ENCODE data around the gene MGAT5. TPM values are rescaled to one million over a fixed set of nuclear protein-coding genes. Genes with fewer than 3 reads are reported as not detected.

The MGAT5 gene
- total RNA-seq, 4 donors from 2014 or later: 16.3 to 37.8 (median 32.5) TPM

DNA sequence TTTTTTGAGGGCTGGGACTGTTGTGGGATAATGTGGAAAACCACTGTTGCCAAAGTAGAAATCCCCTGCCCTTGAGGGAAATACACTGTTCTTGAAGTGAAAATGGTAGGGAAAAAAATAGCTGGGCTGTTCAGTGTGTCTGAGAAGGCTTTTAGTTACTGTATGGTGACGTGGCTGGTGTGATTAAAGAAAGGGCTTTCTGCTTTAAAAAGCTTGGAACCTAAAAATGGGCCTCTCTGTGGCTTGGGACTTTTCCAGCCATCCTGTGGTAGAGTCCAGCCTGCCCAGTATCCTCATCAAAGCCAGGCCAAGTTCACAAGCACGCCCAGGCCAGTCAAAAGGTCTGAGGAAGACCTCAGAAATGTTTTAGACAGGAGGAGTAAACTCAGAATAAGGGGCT is 6.8 kb downstream of the MGAT5 start:
- WGBS, 2 donors: 52 to 77% methylated on average over 2 of the region's 2 CpGs
- H3K4me3 ChIP-seq (ENCODE audit: low read depth, poor library complexity, severe bottlenecking): no peak overlapping the region
- intact Hi-C loops (cut with DNase I; ENCODE audit: low total_unique reads): no loop called here
- no peak for DNase-seq (ENCODE audit: low spot score in 2 of 2)
- TF ChIP-seq, protein P1, sequence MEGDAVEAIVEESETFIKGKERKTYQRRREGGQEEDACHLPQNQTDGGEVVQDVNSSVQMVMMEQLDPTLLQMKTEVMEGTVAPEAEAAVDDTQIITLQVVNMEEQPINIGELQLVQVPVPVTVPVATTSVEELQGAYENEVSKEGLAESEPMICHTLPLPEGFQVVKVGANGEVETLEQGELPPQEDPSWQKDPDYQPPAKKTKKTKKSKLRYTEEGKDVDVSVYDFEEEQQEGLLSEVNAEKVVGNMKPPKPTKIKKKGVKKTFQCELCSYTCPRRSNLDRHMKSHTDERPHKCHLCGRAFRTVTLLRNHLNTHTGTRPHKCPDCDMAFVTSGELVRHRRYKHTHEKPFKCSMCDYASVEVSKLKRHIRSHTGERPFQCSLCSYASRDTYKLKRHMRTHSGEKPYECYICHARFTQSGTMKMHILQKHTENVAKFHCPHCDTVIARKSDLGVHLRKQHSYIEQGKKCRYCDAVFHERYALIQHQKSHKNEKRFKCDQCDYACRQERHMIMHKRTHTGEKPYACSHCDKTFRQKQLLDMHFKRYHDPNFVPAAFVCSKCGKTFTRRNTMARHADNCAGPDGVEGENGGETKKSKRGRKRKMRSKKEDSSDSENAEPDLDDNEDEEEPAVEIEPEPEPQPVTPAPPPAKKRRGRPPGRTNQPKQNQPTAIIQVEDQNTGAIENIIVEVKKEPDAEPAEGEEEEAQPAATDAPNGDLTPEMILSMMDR (IDR thresholded peaks at IDR 0.05): no peak
- no peak for TF ChIP-seq POLR2A (IDR thresholded peaks at IDR 0.05)

DNA sequence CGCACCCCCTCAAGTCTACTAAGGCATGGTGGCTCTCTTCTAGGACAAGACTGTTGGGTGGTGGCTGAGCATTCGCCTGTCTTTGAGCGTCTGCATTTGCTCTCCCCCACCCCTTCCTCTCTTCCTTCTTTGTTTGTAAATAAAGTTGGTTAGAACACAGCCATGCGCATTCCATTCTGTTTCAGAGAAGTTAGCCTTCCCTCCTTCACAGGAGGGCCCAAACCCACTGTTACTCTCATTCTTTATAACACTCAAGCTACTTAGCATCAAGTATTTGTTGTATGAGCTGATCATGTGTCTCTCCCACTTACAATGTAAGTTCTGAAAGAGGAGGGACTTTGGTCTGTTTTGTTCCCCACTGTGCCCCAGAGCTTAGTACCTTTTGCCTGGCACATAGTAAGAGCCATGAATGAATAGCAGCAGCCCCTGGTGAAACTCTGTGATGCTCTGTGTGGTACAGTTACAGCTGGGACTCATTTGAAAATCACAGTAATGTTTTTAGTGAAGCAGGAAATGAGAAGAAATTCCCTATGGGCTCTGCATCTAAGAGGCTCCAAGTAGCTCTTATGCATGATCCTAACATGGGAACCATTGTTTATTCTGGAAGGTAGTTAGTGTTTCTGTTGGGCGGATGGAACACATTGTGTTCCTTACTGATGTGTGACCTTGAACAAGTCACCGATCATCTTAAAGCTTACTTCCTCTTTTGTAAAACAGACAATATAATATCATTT is 7.7 kb downstream of the MGAT5 start:
- intact Hi-C loops (cut with DNase I; ENCODE audit: low total_unique reads): no loop called here
- 84% methylated on average over 6 of the region's 6 CpGs for WGBS, 2 donors
- DNase-seq (ENCODE audit: low spot score in 2 of 2): no peak
- no peak for TF ChIP-seq POLR2A (IDR thresholded peaks at IDR 0.05)
- TF ChIP-seq, protein P1 (IDR thresholded peaks at IDR 0.05): no peak
- no peak overlapping the region for H3K4me3 ChIP-seq (ENCODE audit: low read depth, poor library complexity, severe bottlenecking)

DNA sequence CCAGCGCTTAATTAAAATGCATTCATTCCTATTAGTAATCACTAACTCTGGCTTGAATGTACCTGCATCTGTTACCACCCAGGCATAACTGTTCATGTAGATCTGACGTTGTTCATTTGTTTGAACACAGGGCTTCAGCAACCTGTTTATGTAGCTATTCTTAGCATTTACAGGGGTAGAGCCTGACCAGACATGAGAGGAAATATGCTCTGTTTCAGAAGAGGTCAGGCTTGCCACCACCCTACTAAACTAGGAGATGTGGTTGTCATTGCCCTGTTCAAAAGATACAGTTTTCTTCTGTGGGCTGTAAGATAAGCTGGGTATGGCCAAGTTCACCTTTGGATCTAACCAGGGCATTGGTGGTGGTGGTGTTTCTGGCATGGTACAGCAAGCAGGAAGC is 8.8 kb downstream of the MGAT5 start:
- no peak for TF ChIP-seq POLR2A (IDR thresholded peaks at IDR 0.05)
- TF ChIP-seq, protein P1 (IDR thresholded peaks at IDR 0.05): no peak
- no peak overlapping the region for H3K4me3 ChIP-seq (ENCODE audit: low read depth, poor library complexity, severe bottlenecking)
- intact Hi-C loops (cut with DNase I; ENCODE audit: low total_unique reads): no loop called here
- DNase-seq (ENCODE audit: low spot score in 2 of 2): no peak
- 87% methylated on average over 2 of the region's 2 CpGs for WGBS, 2 donors

DNA sequence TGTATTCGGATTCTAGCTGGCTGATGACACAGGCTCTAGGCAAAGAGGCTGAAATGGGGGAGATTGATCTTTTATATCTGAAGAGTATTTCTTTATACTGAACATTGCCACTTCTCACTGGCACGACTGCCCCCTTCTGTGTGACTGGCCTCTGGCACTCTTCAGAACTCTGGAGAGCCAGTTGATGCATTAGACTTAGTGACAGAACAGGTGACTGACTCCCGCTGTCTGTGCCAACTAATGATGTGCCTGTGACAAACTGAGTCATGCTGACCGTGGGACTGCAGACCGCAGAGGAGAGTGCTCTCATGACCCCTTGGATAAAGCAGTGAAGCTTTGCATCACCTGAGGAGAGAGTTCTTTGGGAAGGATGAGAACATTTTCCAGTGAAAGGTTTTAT is 14.4 kb downstream of the MGAT5 start:
- no peak for DNase-seq (ENCODE audit: low spot score in 2 of 2)
- WGBS, 2 donors: 87 to 92% methylated on average over 5 of the region's 5 CpGs
- no peak overlapping the region for H3K4me3 ChIP-seq (ENCODE audit: low read depth, poor library complexity, severe bottlenecking)
- TF ChIP-seq, protein P1 (IDR thresholded peaks at IDR 0.05): no peak
- TF ChIP-seq POLR2A (IDR thresholded peaks at IDR 0.05): no peak
- intact Hi-C loops (cut with DNase I; ENCODE audit: low total_unique reads): no loop called here

DNA sequence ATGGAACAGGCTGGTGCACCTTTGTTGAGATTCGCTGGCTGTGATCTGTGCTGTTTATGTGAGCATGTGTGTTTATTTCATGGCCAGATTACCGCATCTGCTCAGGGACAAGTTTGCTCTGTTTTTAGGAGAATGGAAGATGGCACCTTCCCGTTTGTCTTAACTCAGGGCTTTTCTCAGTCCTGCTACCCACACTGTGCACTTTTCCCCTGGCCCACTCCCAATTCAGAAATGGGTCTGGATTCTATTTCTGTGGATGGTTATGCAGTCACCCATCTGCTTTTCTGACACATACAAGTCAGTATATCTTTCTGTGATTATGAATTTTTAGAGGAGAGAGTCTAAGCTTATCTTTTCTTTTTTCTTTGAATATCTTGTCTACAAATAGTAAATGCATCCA is 15.4 kb downstream of the MGAT5 start:
- TF ChIP-seq POLR2A (IDR thresholded peaks at IDR 0.05): no peak
- TF ChIP-seq, protein P1 (IDR thresholded peaks at IDR 0.05): no peak
- H3K4me3 ChIP-seq (ENCODE audit: low read depth, poor library complexity, severe bottlenecking): no peak overlapping the region
- intact Hi-C loops (cut with DNase I; ENCODE audit: low total_unique reads): no loop called here
- DNase-seq (ENCODE audit: low spot score in 2 of 2): no peak
- WGBS, 2 donors: 88 to 96% methylated on average over 3 of the region's 3 CpGs
